H9 (cell line): ENCODE measurements around the gene AADAT. TPM values are rescaled to one million over a fixed set of nuclear protein-coding genes. Genes with fewer than 3 reads are reported as not detected.
A peak's percentile ranks its signal among the peaks of the same experiment; 100 is the strongest.
"Not testable (repeated sequence)": the region's sequence is repeated elsewhere in the genome, so short reads cannot be mapped to it uniquely, and the experiment has no call there.

Source experiments
- DNase-seq: peaks from one replicate; pipeline ENCODE4 v3.0.0-alpha.2; 2017
- H2AFZ ChIP-seq: one replicate; pipeline ENCODE4 v1.6.1; 2013; ENCODE audit warnings: mild to moderate bottlenecking, low read length, control low read depth, moderate library complexity
- H2AK5ac ChIP-seq: 2 replicates; pipeline ENCODE4 v1.6.1; 2013; ENCODE audit warnings: low read length, control low read depth, mixed read lengths; ENCODE audit not compliant: insufficient read length
- H2BK120ac ChIP-seq: one replicate; pipeline ENCODE4 v1.6.1; 2013; ENCODE audit warnings: low read depth, mild to moderate bottlenecking, low read length, control low read depth, inconsistent platforms; ENCODE audit not compliant: poor library complexity, severe bottlenecking
- H2BK12ac ChIP-seq: 2 replicates; pipeline ENCODE4 v1.6.1; 2013; ENCODE audit warnings: low read length, control low read depth, mixed read lengths, low read depth; ENCODE audit not compliant: insufficient read length
- H2BK15ac ChIP-seq: 2 replicates; pipeline ENCODE4 v1.6.1; 2013; ENCODE audit warnings: low read depth, low read length, control low read depth
- H2BK20ac ChIP-seq: one replicate; pipeline ENCODE4 v1.6.1; 2013; ENCODE audit warnings: low read depth, mild to moderate bottlenecking, low read length, control low read depth, inconsistent platforms; ENCODE audit not compliant: poor library complexity, severe bottlenecking
- H2BK5ac ChIP-seq: 2 replicates; pipeline ENCODE4 v1.6.1; 2013; ENCODE audit warnings: low read length, control low read depth, mixed read lengths; ENCODE audit not compliant: insufficient read length
- H3K14ac ChIP-seq: 2 replicates; pipeline ENCODE4 v1.6.1; 2013; ENCODE audit warnings: low read length, control low read depth; ENCODE audit not compliant: insufficient read depth
- H3K18ac ChIP-seq: 2 replicates; pipeline ENCODE4 v1.6.1; 2013; ENCODE audit warnings: low read depth, mild to moderate bottlenecking, mixed read lengths, low read length, control low read depth; ENCODE audit not compliant: insufficient read length
- H3K23ac ChIP-seq: 2 replicates; pipeline ENCODE4 v1.6.1; 2013; ENCODE audit warnings: low read length, control low read depth, mixed read lengths, low read depth; ENCODE audit not compliant: insufficient read length
- H3K23me2 ChIP-seq: 2 replicates; pipeline ENCODE4 v1.6.1; 2013; ENCODE audit warnings: low read depth, mild to moderate bottlenecking, mixed read lengths, low read length, control low read depth; ENCODE audit not compliant: insufficient read length, poor library complexity, severe bottlenecking
- H3K27ac ChIP-seq: 2 replicates; pipeline ENCODE4 v1.5.1; 2013; ENCODE audit warnings: low read length, control low read depth, mixed read lengths, low read depth; ENCODE audit not compliant: insufficient read length
- H3K27me3 ChIP-seq: 2 replicates; pipeline ENCODE4 v1.6.1; 2013; ENCODE audit warnings: low read length, control low read depth, inconsistent platforms; ENCODE audit not compliant: insufficient read depth
- H3K4ac ChIP-seq: 2 replicates; pipeline ENCODE4 v1.6.1; 2013; ENCODE audit warnings: low read depth, mild to moderate bottlenecking, control low read depth, inconsistent platforms, low read length, moderate library complexity
- H3K4me1 ChIP-seq: 2 replicates; pipeline ENCODE4 v1.6.1; 2013; ENCODE audit warnings: low read length, control low read depth, inconsistent platforms; ENCODE audit not compliant: insufficient read depth
- H3K4me2 ChIP-seq: 2 replicates; pipeline ENCODE4 v1.6.1; 2013; ENCODE audit warnings: low read length, control low read depth, mixed read lengths; ENCODE audit not compliant: insufficient read length, insufficient read depth
- H3K56ac ChIP-seq: 2 replicates; pipeline ENCODE4 v1.6.1; 2013; ENCODE audit warnings: low read depth, mild to moderate bottlenecking, mixed read lengths, low read length, control low read depth; ENCODE audit not compliant: insufficient read length
- H3K79me1 ChIP-seq: 2 replicates; pipeline ENCODE4 v1.6.1; 2013; ENCODE audit warnings: low read depth, mild to moderate bottlenecking, moderate library complexity, low read length, control low read depth, inconsistent platforms; ENCODE audit not compliant: insufficient read depth, poor library complexity, severe bottlenecking
- H3K79me2 ChIP-seq: 2 replicates; pipeline ENCODE4 v1.6.1; 2013; ENCODE audit warnings: low read length, control low read depth, inconsistent platforms; ENCODE audit not compliant: insufficient read depth
- H3K9ac ChIP-seq: 2 replicates; pipeline ENCODE4 v1.6.1; 2013; ENCODE audit warnings: low read length, control low read depth, mixed read lengths; ENCODE audit not compliant: insufficient read length; ENCODE audit errors: extremely low read depth
- H3K9me3 ChIP-seq: one replicate; pipeline ENCODE4 v1.6.1; 2013; ENCODE audit warnings: low read depth, low read length, inconsistent platforms; ENCODE audit not compliant: control insufficient read depth
- H3T11ph ChIP-seq: one replicate; pipeline ENCODE4 v1.6.1; 2013; ENCODE audit warnings: mild to moderate bottlenecking, low read length, control low read depth, inconsistent platforms
- H4K20me1 ChIP-seq: one replicate; pipeline ENCODE4 v1.6.1; 2013; ENCODE audit not compliant: control insufficient read depth, insufficient read length, insufficient read depth
- H4K5ac ChIP-seq: 2 replicates; pipeline ENCODE4 v1.6.1; 2013; ENCODE audit warnings: low read depth, mild to moderate bottlenecking, mixed read lengths, low read length, control low read depth; ENCODE audit not compliant: insufficient read length
- H4K8ac ChIP-seq: replicated peaks from 2 replicates; pipeline ENCODE4 v1.6.1; 2013; ENCODE audit warnings: low read length, control low read depth, mixed read lengths, low read depth; ENCODE audit not compliant: insufficient read length
- H4K91ac ChIP-seq: 2 replicates; pipeline ENCODE4 v1.6.1; 2013; ENCODE audit warnings: low read depth, mild to moderate bottlenecking, moderate library complexity, mixed read lengths, low read length, control low read depth; ENCODE audit not compliant: insufficient read length
- H3K27ac Mint-ChIP-seq, 3 experiments: 2 replicates in 2 of 3; 3 replicates in 1 of 3; pipeline ENCODE4 v1.8.0; 2020 to 2021; ENCODE audit warnings: mixed read lengths in 3 of 3, mild to moderate bottlenecking in 1 of 3, moderate library complexity in 1 of 3
- H3K27me3 Mint-ChIP-seq: 2 replicates; pipeline ENCODE4 v1.8.0; 2021; ENCODE audit warnings: low read depth, mild to moderate bottlenecking, moderate library complexity, mixed read lengths
- H3K36me3 Mint-ChIP-seq, 3 experiments: 2 replicates in 2 of 3; 3 replicates in 1 of 3; pipeline ENCODE4 v1.8.0; 2020 to 2021; ENCODE audit warnings: low read depth in 3 of 3, mixed read lengths in 3 of 3; ENCODE audit not compliant: insufficient read depth in 1 of 3
- H3K4me1 Mint-ChIP-seq, 2 experiments: 2 replicates each; pipeline ENCODE4 v1.8.0; 2020; ENCODE audit warnings: mixed read lengths in 2 of 2
- H3K4me3 Mint-ChIP-seq, 2 experiments: 2 replicates in 1 of 2; 3 replicates in 1 of 2; pipeline ENCODE4 v1.8.0; 2020 to 2021; ENCODE audit warnings: mild to moderate bottlenecking in 2 of 2, mixed read lengths in 2 of 2, moderate library complexity in 1 of 2
- H3K9me3 Mint-ChIP-seq, 2 experiments: 2 replicates in 1 of 2; 3 replicates in 1 of 2; pipeline ENCODE4 v1.8.0; 2020; ENCODE audit warnings: mild to moderate bottlenecking in 2 of 2, mixed read lengths in 2 of 2, moderate library complexity in 1 of 2
- WGBS: extraction: QIAGEN DNeasy Blood & Tissue Kit; methylation state at CpG from one replicate; pipeline ENCODE4 v1.1.7; 2013; ENCODE audit warnings: missing lambda C conversion rate, low lambda C conversion rate, mixed read lengths; ENCODE audit not compliant: insufficient read length; ENCODE audit errors: extremely low coverage; 5-methylcytosine and 5-hydroxymethylcytosine counted together
- total RNA-seq: library from RNA; stranded (reverse); gene quantifications from 2 replicates; pipeline ENCODE4 v1.2.1, GENCODE V29; 2021
- TF ChIP-seq, protein P1 (sequence below): fragments of 200-600 bp; sonication (generic); conservative IDR thresholded peaks from 3 replicates; pipeline ENCODE4 v1.8.0; 2021; ENCODE audit warnings: antibody characterized with exemption, mild to moderate bottlenecking

The AADAT gene
- total RNA-seq, 1 experiment from 2014 or later: 14.1 TPM

DNA sequence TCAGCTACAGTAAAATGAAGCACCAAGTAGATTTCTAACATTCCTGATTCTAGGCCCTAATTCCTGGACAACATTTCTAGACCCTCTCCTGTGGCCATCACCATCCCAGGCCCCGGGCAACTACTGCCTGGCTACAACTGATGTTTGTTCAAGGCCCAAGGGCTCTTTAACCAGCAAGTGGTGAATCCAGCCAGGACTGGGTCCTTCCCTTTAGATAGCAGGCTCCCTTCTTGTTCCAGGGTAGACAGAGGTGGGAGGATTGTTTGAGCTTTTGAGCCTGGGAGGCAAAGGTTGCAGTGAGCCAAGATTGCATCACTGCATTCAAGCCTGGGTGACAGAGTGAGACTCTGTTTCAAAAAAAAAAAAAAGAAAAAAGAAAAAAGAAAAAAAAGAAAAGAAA, 12.7 kb upstream of the AADAT start:
- Histone ChIP-seq H3K9ac (no peak overlapping the region), H3K79me1 (no peaks in the 10 kb centered on the region), H3K4me2 (no peak overlapping the region), H3K27ac (no peak overlapping the region), H3K23ac (no peak overlapping the region), H3K27me3 (no peaks in the 10 kb centered on the region), H2BK12ac (no peak overlapping the region), H3K79me2 (no peaks in the 10 kb centered on the region), H2BK5ac (no peak overlapping the region), H3K18ac (no peak overlapping the region), H3K14ac (no peak overlapping the region), H4K5ac (no peak overlapping the region), H4K20me1 (no peaks in the 10 kb centered on the region), H4K8ac (no peak overlapping the region), H2BK20ac (no peak overlapping the region), H3K56ac (no peak overlapping the region), H2BK15ac (no peak overlapping the region), H4K91ac (no peak overlapping the region), H3K4ac (no peak overlapping the region), H3T11ph (no peak overlapping the region), H3K4me1 (no peaks in the 10 kb centered on the region), H2BK120ac (no peak overlapping the region), H2AFZ (no peak overlapping the region), H3K23me2 (no peaks in the 10 kb centered on the region), H3K9me3 (no peaks in the 10 kb centered on the region), H2AK5ac (no peak overlapping the region)
- Mint-ChIP-seq H3K4me3 (no peak overlapping the region), H3K4me1 (peaks cover 14 to 15% of the 10 kb centered on the region in 2 experiments), H3K27ac (0 out of 7 replicates have a peak overlapping the region, but pooled peaks of 1 of the 3 experiments have one; percentile 37), H3K36me3 (peaks cover 5 to 18% (median 8%) of the 10 kb centered on the region in 3 experiments; a peak in 5 of 7 replicates), H3K27me3 (no peaks in the 10 kb centered on the region; the same call in none of the 2 replicates), H3K9me3 (peaks cover 14 to 15% of the 10 kb centered on the region in 2 experiments)
- no CpG with 5 or more reads among the region's 1 CpG for WGBS
- TF ChIP-seq, protein P1, sequence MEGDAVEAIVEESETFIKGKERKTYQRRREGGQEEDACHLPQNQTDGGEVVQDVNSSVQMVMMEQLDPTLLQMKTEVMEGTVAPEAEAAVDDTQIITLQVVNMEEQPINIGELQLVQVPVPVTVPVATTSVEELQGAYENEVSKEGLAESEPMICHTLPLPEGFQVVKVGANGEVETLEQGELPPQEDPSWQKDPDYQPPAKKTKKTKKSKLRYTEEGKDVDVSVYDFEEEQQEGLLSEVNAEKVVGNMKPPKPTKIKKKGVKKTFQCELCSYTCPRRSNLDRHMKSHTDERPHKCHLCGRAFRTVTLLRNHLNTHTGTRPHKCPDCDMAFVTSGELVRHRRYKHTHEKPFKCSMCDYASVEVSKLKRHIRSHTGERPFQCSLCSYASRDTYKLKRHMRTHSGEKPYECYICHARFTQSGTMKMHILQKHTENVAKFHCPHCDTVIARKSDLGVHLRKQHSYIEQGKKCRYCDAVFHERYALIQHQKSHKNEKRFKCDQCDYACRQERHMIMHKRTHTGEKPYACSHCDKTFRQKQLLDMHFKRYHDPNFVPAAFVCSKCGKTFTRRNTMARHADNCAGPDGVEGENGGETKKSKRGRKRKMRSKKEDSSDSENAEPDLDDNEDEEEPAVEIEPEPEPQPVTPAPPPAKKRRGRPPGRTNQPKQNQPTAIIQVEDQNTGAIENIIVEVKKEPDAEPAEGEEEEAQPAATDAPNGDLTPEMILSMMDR: no peak
- no peak for DNase-seq

GRCh38 chr4:170098171-170098570, 8.4 kb upstream of the AADAT start:
- DNase-seq, H3K4me1 ChIP-seq, H3K14ac ChIP-seq, H3K9ac ChIP-seq, H3K9me3 ChIP-seq, H3K4ac ChIP-seq, H3K23ac ChIP-seq, H3K27me3 ChIP-seq, H2AK5ac ChIP-seq, H3T11ph ChIP-seq, H2BK20ac ChIP-seq, H4K20me1 ChIP-seq, H2AFZ ChIP-seq, H4K91ac ChIP-seq, H4K5ac ChIP-seq, H3K23me2 ChIP-seq, H3K4me3 Mint-ChIP-seq, H2BK120ac ChIP-seq, H3K18ac ChIP-seq, H3K4me2 ChIP-seq, H3K27me3 Mint-ChIP-seq, H3K79me1 ChIP-seq, H2BK15ac ChIP-seq, H4K8ac ChIP-seq, H2BK12ac ChIP-seq, H3K79me2 ChIP-seq, H3K27ac Mint-ChIP-seq, H3K56ac ChIP-seq, H2BK5ac ChIP-seq, H3K27ac ChIP-seq: not testable (repeated sequence)
- Mint-ChIP-seq H3K9me3 (peaks cover 16 to 18% of the 10 kb centered on the region in 2 experiments), H3K36me3 (peaks cover 5 to 20% (median 8%) of the 10 kb centered on the region in 3 experiments; a peak in 5 of 7 replicates), H3K4me1 (peaks cover 17% of the 10 kb centered on the region in 2 experiments)
- WGBS: no CpG with 5 or more reads among the region's 2 CpGs
